RCC 7860 (cell line): ENCODE results near the gene LPIN3.

Experiments
- DNase-seq: peaks from one replicate; pipeline ENCODE4 v3.0.0-alpha.2; 2015; ENCODE audit warnings: low spot score
- FAIRE-seq: peaks from 2 replicates; lab custom pipeline; 2012; peaks lifted over from hg19 to GRCh38; lab: Jason Lieb, UNC

LPIN3 gene

GRCh38 chr20:41318271-41318649 lies 22.4 kb upstream of the LPIN3 start:
- FAIRE-seq (no peak), DNase-seq (no peak)

GRCh38 chr20:41320441-41320840 lies 20.2 kb upstream of the LPIN3 start:
- DNase-seq (no peak), FAIRE-seq (no peak)

DNA sequence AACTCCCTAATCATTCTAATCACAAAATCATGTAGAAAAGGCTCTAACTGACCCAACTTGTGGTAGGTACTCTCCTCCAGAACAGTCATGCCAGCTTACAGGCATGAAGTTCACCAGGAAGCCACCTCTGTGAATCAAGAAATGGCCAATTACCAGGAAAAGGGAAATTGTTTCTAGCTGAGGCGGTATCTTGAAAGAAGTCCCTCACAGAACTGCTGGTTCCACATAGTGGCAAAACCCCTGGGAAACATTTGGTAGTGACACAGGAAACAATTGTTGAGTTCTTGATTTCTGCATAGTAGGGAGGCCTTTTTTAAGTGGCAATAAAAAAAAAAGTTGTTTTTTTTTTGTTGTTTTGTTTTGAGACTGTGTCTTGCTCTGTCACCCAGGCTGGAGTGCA lies 19.6 kb upstream of the LPIN3 start:
- FAIRE-seq (no peak), DNase-seq (no peak)

DNA sequence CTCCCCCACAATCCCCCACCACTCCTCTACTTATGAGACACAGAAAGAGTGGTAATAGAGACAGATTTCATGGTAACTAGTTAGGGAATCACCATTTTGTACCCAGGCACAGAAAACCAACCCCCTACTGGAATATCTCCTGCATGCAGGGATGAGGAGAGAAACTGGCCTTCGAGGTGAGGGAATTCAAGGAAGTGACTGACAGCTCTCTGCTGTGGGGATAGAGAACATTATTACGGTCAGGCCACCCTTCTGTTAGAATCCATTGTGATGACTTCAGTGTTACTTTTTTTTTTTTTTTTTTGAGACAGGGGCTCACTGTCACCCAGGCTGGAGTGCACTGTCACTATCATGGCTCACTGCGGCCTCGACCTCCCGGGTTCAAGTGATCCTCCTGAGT lies 13.4 kb upstream of the LPIN3 start:
- no peak for FAIRE-seq

DNA sequence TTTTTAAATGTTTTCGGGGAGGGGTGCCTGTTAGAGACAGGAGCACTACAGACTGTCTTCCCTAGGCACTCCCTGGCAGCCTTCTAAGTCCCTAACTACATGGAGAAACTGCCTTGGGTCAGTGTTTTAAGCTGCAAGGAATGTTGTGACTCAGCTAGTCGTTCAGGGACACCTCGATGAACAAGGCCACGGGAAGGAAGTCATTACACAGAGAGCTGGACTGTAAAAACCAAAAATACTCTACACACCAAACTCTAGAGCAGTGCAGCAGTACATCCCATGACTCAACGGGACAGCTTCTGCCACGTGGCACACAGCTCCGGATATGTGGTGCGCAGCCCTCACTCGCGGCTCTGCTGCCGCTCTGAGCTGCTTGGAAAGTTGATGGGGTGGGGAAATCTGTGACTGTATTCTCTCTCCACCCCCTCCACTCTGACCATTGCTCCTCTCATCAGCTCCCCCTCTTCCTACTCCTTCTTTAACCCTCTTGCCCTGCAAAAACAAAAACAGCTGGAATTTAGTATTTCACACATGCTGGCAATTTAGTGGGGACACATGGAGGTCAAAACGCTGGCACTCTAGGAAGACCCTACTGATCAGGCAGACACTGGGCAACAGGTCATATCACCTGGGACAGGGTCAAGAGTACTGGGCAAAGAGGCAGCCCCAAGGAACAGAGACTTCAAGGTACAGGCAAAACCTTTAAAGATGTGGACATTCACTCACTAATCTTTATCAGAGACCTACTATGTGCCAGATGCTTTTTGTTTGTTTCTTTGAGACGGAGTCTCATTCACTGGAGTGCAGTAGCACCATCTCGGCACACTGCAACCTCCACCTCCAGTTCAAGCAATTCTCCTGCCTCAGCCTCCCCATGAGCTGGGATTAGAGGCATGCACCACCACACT lies 10.9 kb upstream of the LPIN3 start:
- FAIRE-seq: peak; percentile 97
- peak; percentile 100 for DNase-seq

More for the DNA sequence above, 13.4 kb upstream of the LPIN3 start:
- no peak for DNase-seq

GRCh38 chr20:41330343-41330720 lies 10.3 kb upstream of the LPIN3 start:
- FAIRE-seq (no peak), DNase-seq (peak; percentile 14)

DNA sequence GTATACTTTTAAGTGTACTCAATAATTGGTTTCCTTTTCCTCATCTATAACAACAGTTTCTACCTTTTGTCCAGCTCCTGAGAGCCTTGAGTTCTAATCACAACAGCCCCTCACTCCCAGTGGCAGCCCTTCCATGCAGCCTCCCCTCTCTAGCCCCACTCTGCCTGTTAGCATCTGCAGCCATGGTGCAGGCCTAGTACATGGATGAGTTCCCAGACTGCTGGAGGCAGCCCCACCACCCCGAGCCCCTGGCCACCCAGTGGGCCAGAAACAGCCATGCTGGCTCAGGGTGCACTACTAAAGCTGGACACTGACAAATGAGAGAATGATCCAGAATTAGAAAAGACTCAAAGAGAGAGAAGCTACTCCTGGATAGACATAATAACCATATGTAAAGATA lies 9.7 kb upstream of the LPIN3 start:
- FAIRE-seq (no peak), DNase-seq (no peak)

GRCh38 chr20:41331731-41332130 lies 8.9 kb upstream of the LPIN3 start:
- DNase-seq: no peak
- no peak for FAIRE-seq

DNA sequence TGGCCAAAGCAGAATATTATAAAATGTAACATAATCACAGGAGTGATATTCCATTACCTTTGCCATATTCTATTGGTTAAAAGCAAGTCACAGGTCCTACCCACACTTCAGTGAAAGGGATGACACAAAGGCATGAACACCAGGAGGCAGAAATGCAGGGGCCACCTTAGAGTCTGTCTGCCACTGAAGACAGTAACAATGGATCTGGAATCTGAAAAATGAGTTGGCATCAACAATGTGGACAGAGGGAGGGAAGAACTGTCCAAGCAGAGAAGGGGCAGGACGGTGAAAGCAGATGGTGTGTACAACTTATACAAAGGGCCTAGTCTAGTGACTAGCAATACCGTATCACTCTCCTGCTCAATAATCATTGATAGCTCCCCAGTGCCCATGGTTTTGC lies 6.6 kb upstream of the LPIN3 start:
- no peak for DNase-seq
- FAIRE-seq: no peak

DNA sequence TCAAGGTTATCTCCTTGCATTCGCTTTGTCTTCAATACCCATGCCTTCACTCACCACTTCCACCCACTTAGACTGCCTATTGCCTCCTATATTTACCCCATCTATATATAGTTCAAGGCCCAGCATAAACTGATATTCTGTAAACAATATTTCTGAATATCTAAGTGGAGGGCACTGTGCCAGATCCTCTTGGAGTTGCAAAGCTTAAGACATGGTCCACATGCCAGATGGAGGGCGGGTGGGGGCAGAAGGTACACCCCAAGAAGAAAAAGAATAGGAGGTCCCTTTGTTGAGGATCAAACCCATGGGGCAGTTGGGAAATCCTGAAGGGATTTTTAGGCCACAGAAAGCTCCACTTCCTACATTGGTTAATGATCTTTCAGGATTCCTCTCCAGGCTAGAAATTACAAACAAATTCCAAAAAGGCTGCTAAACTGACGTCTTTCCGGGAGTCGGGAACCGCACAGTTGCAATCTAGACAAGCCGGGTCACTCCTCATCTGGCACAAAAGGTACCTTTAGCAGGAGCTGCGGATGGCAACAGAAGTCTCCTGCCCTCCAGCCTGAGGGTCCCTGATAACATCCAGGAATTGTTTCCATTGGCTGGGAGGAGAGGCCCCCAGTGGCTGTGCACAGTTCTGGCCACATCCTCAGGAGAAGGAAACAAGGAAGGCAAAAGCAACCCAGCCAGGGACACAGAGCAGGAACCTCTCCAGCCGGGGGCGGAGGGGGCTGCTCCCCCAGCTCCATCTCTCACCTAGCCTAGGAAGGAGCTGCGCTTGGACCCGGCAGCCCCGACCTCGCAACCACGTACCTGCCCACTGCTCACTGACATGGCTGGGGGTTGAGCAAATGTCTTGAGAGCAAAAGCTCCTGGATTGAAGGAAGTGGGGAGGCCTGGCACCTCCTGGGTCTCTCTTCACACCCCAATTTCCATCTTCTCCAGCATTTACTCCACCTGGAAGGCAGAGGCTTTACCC lies 5.9 kb upstream of the LPIN3 start:
- DNase-seq (no peak), FAIRE-seq (no peak)

DNA sequence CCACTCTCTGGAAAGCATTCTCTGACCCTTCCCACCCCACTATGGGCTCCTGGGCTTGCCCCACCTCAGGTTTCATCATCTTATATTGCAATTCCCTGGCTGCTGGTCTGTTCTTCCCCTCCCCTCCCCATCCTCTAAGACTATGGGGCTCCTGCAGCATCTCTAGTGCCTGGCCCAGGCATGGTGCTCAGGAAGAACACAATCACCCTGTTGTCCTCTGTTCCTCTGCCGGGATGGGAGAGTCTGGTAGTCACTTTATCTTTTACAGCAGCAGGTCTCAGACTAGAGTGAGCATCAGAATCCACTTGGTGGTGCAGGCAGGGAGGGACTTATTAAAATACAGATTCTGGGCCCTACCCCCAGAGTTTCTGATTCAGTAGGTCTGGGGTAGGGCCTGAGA lies 5.0 kb upstream of the LPIN3 start:
- DNase-seq (no peak), FAIRE-seq (no peak)

GRCh38 chr20:41336711-41337492 lies 3.7 kb upstream of the LPIN3 start:
- DNase-seq (no peak), FAIRE-seq (no peak)

DNA sequence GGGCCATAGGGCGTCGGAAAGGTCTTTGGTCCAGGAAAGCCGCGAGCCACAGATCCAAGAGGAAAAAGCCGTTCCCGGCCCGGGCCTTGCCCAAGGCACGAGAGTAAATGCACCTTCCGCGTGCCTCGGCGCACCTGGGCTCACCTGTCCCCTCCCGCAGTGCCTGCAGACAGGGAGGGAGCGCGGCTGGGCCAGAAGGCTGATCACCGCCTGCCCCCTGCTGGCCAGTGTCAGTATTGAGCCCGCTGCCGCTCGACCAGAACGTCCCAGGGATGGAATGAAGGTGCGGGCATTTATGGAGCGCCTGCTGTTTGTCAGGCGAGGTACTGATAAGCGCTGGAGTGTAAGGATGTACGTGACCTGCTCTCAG lies 679 bp upstream of the LPIN3 start:
- peak; percentile 68 for DNase-seq
- peak; percentile 68 for FAIRE-seq

GRCh38 chr20:41342474-41343464 lies 2.1 kb downstream of the LPIN3 start:
- no peak for FAIRE-seq
- no peak for DNase-seq

- no peak for DNase-seq
- no peak for FAIRE-seq
Measured at GRCh38 chr20:41344477-41344876, 3.9 kb downstream of the LPIN3 start.

GRCh38 chr20:41344938-41345728 lies 4.5 kb downstream of the LPIN3 start:
- FAIRE-seq: no peak
- no peak for DNase-seq

DNA sequence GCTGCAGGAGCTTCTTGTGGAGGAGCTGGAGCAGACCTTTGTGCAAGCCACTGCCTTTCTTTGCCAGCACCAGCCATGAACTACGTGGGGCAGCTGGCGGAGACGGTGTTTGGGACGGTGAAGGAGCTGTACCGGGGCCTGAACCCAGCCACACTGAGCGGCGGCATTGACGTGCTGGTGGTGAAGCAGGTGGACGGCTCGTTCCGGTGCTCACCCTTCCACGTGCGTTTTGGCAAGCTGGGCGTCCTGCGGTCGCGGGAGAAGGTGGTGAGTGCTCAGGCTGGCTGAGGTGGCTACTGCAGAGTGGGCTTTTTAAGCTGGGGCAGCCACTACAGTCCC lies 5.1 kb downstream of the LPIN3 start:
- no peak for FAIRE-seq
- no peak for DNase-seq

GRCh38 chr20:41347523-41348429 lies 7.2 kb downstream of the LPIN3 start:
- no peak for FAIRE-seq
- DNase-seq: no peak
